ENCODE results near the gene SLC22A7. TPM values are rescaled to one million over a fixed set of nuclear protein-coding genes. Genes with fewer than 3 reads are reported as not detected.
A peak's percentile ranks its signal among the peaks of the same experiment; 100 is the strongest.

The SLC22A7 gene
- total RNA-seq, 6 experiments from 2014 or later = 145 to 348 (median 185) TPM

- intact Hi-C loops (cut with DNase I) = no loop called here
- ATAC-seq = no peak
- Histone ChIP-seq H3K4me3 (no peak overlapping the region), H3K27ac (no peak overlapping the region), H3K4me1 (peaks cover 0 to 11% (median 2%) of the 10 kb centered on the region in 4 donors), H3K36me3 (no peaks in the 10 kb centered on the region), H3K9me3 (no peaks in the 10 kb centered on the region), H3K27me3 (no peaks in the 10 kb centered on the region)
- TF ChIP-seq CTCF (IDR thresholded peaks at IDR 0.05) (no peak), POLR2A (IDR thresholded peaks at IDR 0.05) (no peak)
- DNase-seq = no peak
- WGBS (ENCODE audit: insufficient coverage, low coverage, low lambda C conversion rate, missing lambda C conversion rate) = no CpG with 5 or more reads among the region's 27 CpGs
Measured at GRCh38 chr6:43283905-43284304, 14.2 kb upstream of the SLC22A7 start.

- Histone ChIP-seq H3K9me3 (no peaks in the 10 kb centered on the region), H3K27me3 (no peaks in the 10 kb centered on the region), H3K27ac (no peak overlapping the region), H3K4me3 (no peak overlapping the region), H3K36me3 (no peaks in the 10 kb centered on the region), H3K4me1 (peaks cover 0 to 8% (median 0%) of the 10 kb centered on the region in 4 donors)
- WGBS (ENCODE audit: insufficient coverage, low coverage, low lambda C conversion rate, missing lambda C conversion rate) = 46% methylated on average over 16 of the region's 83 CpGs
- DNase-seq = no peak
- TF ChIP-seq CTCF (IDR thresholded peaks at IDR 0.05) (no peak), POLR2A (IDR thresholded peaks at IDR 0.05) (no peak)
- ATAC-seq = no peak
- intact Hi-C loops (cut with DNase I) = no loop called here
Measured at GRCh38 chr6:43284991-43285781, 12.9 kb upstream of the SLC22A7 start.

GRCh38 chr6:43285832-43286231 is 12.2 kb upstream of the SLC22A7 start:
- 90% methylated on average over 2 of the region's 5 CpGs for WGBS (ENCODE audit: insufficient coverage, low coverage, low lambda C conversion rate, missing lambda C conversion rate)
- no peak for DNase-seq
- H3K27me3 ChIP-seq = no peaks in the 10 kb centered on the region

GRCh38 chr6:43286456-43286979 is 11.5 kb upstream of the SLC22A7 start:
- no peak overlapping the region for H3K4me3 ChIP-seq
- intact Hi-C loops (cut with DNase I) = no loop called here
- peaks cover 0 to 21% (median 4%) of the 10 kb centered on the region in 4 donors for H3K4me1 ChIP-seq
- DNase-seq = no peak
- peak overlapping the region in 1 of 3 donors; percentile 37 for H3K27ac ChIP-seq
- H3K27me3 ChIP-seq = no peaks in the 10 kb centered on the region
- 100% methylated on average over 1 of the region's 6 CpGs for WGBS (ENCODE audit: insufficient coverage, low coverage, low lambda C conversion rate, missing lambda C conversion rate)
- H3K36me3 ChIP-seq = no peaks in the 10 kb centered on the region
- no peaks in the 10 kb centered on the region for H3K9me3 ChIP-seq
- no peak for ATAC-seq
- TF ChIP-seq CTCF (IDR thresholded peaks at IDR 0.05) = no peak
- TF ChIP-seq POLR2A (IDR thresholded peaks at IDR 0.05) = no peak

More at GRCh38 chr6:43285832-43286231, 12.2 kb upstream of the SLC22A7 start:
- H3K9me3 ChIP-seq = no peaks in the 10 kb centered on the region
- H3K4me3 ChIP-seq = no peak overlapping the region
- peaks cover 0 to 14% (median 3%) of the 10 kb centered on the region in 4 donors for H3K4me1 ChIP-seq
- no peak for ATAC-seq
- H3K36me3 ChIP-seq = no peaks in the 10 kb centered on the region
- intact Hi-C loops (cut with DNase I) = no loop called here
- no peak for TF ChIP-seq POLR2A (IDR thresholded peaks at IDR 0.05)
- TF ChIP-seq CTCF (IDR thresholded peaks at IDR 0.05) = no peak
- H3K27ac ChIP-seq = no peak overlapping the region

Data from right lobe of liver (tissue), 6 donors.